ENCODE results near the gene SPA17. TPM values are rescaled to one million over a fixed set of nuclear protein-coding genes. Genes with fewer than 3 reads are reported as not detected.

Gene SPA17
- polyA plus RNA-seq, 1 donor from 2014 or later: 19.1 TPM

- Histone ChIP-seq H3K4me2 (ENCODE audit: low read length) (no peak overlapping the region), H3K9ac (ENCODE audit: low read length) (no peak overlapping the region), H3K36me3 (ENCODE audit: insufficient read depth, low read length) (no peaks in the 10 kb centered on the region), H4K20me1 (ENCODE audit: insufficient read depth) (no peaks in the 10 kb centered on the region), H3K27ac (ENCODE audit: low read length) (no peak overlapping the region), H3K27me3 (ENCODE audit: insufficient read depth, low read depth, low read length) (no peaks in the 10 kb centered on the region), H2AFZ (ENCODE audit: low read depth, low read length) (no peak overlapping the region), H3F3A (ENCODE audit: insufficient read depth, low read length, poor library complexity, severe bottlenecking) (no peaks in the 10 kb centered on the region), H3K4me3 (ENCODE audit: low read length) (no peak overlapping the region), H3K9me3 (ENCODE audit: low read length) (peaks cover 3% of the 10 kb centered on the region), H3K9me2 (ENCODE audit: insufficient read depth, low read length) (no peaks in the 10 kb centered on the region), H3K79me2 (replicated peaks; ENCODE audit: insufficient read depth, low read length) (no peaks in the 10 kb centered on the region)
- TF ChIP-seq SMC3 (conservative IDR thresholded peaks at IDR 0.05; ENCODE audit: poor library complexity) (no peak), MXI1 (conservative IDR thresholded peaks at IDR 0.05; ENCODE audit: poor library complexity, severe bottlenecking) (no peak), REST (IDR thresholded peaks at IDR 0.05; ENCODE audit: borderline replicate concordance) (no peak), EZH2 (IDR thresholded peaks at IDR 0.05; ENCODE audit: borderline replicate concordance, insufficient read depth, low read length, poor library complexity, severe bottlenecking) (no peak), POLR2AphosphoS5 (IDR thresholded peaks at IDR 0.05) (no peak), EP300 (conservative IDR thresholded peaks at IDR 0.05; ENCODE audit: poor library complexity, severe bottlenecking) (no peak), TAF1 (IDR thresholded peaks at IDR 0.05; ENCODE audit: low read depth) (no peak), CTCF (IDR thresholded peaks at IDR 0.05; ENCODE audit: poor library complexity, severe bottlenecking) (no peak), RAD21 (conservative IDR thresholded peaks at IDR 0.05) (no peak)
Observed at GRCh38 chr11:124699547-124699946, 25.8 kb downstream of the SPA17 start.

DNA sequence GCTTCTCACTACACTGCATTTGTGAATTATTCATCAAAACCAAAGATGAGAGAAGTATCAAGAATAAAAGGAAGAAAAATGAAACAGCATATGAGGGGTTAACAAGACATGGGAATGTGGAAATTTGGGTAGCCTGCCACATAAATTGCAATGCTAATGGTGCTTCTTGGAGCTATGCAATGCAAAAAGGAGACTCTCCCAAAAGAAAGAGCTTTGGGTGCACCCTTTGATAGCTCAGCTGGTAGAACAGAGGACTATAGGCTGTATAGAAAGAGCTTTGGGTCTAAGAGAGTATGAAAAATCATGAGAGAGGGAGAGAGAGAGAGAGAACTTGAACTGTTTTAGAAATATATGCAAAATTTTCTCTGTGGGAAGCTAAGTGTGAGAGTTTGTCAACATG is 26.3 kb downstream of the SPA17 start:
- TF ChIP-seq RAD21 (conservative IDR thresholded peaks at IDR 0.05): no peak
- no peak for TF ChIP-seq REST (IDR thresholded peaks at IDR 0.05; ENCODE audit: borderline replicate concordance)
- no peak for TF ChIP-seq CTCF (IDR thresholded peaks at IDR 0.05; ENCODE audit: poor library complexity, severe bottlenecking)
- no peak for TF ChIP-seq POLR2AphosphoS5 (IDR thresholded peaks at IDR 0.05)
- TF ChIP-seq EZH2 (IDR thresholded peaks at IDR 0.05; ENCODE audit: borderline replicate concordance, insufficient read depth, low read length, poor library complexity, severe bottlenecking): no peak
- no peak for TF ChIP-seq TAF1 (IDR thresholded peaks at IDR 0.05; ENCODE audit: low read depth)
- TF ChIP-seq MXI1 (conservative IDR thresholded peaks at IDR 0.05; ENCODE audit: poor library complexity, severe bottlenecking): no peak
- TF ChIP-seq EP300 (conservative IDR thresholded peaks at IDR 0.05; ENCODE audit: poor library complexity, severe bottlenecking): no peak
- no peak for TF ChIP-seq SMC3 (conservative IDR thresholded peaks at IDR 0.05; ENCODE audit: poor library complexity)
- no peaks in the 10 kb centered on the region for H3K36me3 ChIP-seq (ENCODE audit: insufficient read depth, low read length)
- no peak overlapping the region for H3K4me3 ChIP-seq (ENCODE audit: low read length)
- H2AFZ ChIP-seq (ENCODE audit: low read depth, low read length): no peak overlapping the region
- no peaks in the 10 kb centered on the region for H3F3A ChIP-seq (ENCODE audit: insufficient read depth, low read length, poor library complexity, severe bottlenecking)
- no peak overlapping the region for H3K9ac ChIP-seq (ENCODE audit: low read length)
- no peak overlapping the region for H3K27ac ChIP-seq (ENCODE audit: low read length)
- H3K9me2 ChIP-seq (ENCODE audit: insufficient read depth, low read length): no peaks in the 10 kb centered on the region
- peaks cover 3% of the 10 kb centered on the region for H3K9me3 ChIP-seq (ENCODE audit: low read length)
- no peak overlapping the region for H3K4me2 ChIP-seq (ENCODE audit: low read length)
- no peaks in the 10 kb centered on the region for H3K27me3 ChIP-seq (ENCODE audit: insufficient read depth, low read depth, low read length)
- no peaks in the 10 kb centered on the region for H4K20me1 ChIP-seq (ENCODE audit: insufficient read depth)
- H3K79me2 ChIP-seq (replicated peaks; ENCODE audit: insufficient read depth, low read length): no peaks in the 10 kb centered on the region
